Fibroblast of skin of left quadriceps (primary cell): ENCODE measurements around the gene PTPRN.
"Not testable (repeated sequence)": the region's sequence is repeated elsewhere in the genome, so short reads cannot be mapped to it uniquely, and the experiment has no call there.

Experiments used
- DNase-seq, 2 experiments: peaks; one replicate each; pipeline ENCODE4 v3.0.0-alpha.2; 2013; ENCODE audit warnings: low read depth in 2 of 2

The PTPRN gene

DNA sequence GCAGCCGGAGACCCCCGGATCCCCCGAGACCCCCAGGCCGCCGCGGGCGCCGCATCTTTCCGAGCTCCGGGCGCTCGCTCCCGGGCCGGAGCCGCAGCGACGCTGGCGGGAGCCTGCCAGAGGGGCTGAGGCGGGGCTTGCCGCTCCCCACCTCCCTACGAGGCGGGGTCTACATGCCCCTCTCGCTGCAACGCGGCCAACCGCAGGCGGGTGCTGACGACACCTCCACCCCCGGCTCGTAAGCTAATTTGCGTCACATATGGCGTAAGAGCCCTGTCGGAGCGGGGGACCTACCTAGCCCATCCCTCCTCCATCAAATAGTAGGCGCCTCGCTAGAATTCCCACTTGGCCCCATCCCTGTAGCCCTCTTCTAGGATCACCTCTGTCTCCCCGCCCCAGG is at the start of gene PTPRN:
TSS of gene PTPRN (minus strand) at position 124 of the 400 bp plus-strand sequence. CDS start at position 55, 69 bp downstream.
- DNase-seq: peak; percentile 59 to 65

DNA sequence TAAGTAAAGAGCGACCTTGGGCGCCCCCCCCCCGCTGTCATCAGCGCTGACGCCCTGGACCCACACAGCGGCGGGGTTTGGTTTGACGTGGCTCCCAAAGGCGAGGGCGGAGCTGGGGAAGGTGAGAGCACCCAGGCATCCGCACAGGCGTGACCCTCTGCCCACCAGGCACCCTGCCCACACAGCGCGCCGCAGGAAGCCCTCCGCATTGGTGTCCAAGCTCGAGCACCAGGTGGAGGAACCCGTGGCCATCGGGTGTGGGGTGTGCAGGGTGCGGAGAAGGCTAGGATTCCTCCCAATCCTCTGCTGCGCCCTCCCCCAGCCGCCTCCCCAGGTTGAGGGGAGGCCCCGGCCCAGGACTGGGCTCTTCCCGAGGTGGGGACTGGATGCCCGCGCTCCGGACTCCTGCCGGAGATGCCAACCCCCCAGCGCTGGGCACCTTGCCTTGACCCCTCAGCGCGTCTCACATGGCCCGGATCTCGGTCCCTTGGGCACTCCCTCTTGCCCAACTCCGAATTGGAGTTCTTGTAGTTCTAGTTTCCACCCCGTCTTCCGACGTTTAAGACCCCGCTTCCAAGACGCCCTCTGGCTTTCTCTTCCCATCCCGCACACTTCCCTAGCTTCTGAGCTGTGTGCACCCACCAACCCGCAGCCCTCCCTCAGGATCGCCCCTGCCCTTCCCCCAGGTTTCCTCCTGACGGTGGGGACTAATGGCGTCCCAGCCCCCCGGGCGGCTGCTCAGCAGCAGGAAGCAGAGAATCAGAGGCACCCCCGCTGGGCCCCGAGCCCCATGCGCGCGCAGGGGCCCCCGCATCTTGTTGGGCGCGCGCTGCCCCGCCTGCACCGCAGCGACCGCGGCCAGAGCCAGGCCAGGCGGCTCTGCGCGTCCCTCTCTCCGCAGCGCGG is 49.2 kb upstream of the PTPRN start:
- no peak for DNase-seq

DNA sequence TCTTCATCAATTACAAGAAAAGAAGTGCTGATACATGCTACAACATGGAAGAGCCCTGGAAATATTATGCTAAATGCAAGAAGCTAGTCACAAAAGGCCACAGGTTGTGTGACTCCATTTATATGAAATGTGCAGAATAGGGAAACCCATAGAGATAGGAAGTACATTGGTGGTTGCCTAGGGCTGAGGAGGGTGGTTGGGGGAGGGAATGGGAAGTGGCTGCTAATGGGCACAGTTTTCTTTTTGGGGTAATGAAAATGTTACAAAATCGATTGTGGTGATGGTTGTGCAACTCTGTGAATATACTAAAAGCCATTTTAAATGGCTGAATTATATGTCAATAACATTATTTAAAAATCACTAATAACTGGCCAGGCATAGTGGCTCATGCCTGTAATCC is 47.6 kb upstream of the PTPRN start:
- no peak for DNase-seq

DNA sequence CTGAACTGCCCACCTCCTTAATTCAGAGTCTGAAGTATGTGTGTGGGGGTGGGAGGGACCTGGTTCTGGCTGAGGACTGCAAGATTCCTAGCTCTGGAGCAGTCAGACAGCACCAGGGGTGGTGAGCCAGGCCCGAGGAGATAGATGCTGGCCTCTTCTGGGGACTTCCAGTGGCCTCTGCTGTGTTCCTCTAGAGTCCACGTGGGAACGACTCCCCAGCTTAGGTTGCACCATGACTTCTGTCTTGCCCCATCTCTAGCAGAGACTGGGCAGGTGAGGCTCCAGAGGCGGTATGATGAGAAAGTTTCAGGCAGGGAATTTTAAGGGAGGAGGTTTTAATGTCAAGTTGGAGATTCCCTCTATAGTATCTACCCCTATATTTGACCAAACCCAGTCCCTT is 45.4 kb upstream of the PTPRN start:
- DNase-seq: no peak

DNA sequence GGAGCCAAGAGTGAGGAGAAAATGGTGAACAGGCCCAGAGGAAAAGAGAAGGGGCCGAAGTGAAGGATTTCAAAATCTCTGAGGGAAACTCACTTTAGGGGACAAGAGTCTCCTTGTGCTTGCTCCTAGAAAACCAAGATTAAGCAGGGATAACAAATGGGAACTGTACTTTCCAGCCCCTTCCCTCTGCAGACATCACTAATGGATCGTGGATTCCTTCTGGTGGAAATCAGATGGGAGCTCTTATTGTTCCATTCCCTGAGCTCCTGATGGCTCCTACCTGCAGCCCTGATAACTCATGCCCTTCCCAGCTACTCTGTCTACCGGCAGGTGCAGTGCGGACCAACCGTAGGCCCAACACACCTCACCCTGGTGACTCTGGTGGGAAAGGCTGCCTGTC is 43.9 kb upstream of the PTPRN start:
- no peak for DNase-seq

DNA sequence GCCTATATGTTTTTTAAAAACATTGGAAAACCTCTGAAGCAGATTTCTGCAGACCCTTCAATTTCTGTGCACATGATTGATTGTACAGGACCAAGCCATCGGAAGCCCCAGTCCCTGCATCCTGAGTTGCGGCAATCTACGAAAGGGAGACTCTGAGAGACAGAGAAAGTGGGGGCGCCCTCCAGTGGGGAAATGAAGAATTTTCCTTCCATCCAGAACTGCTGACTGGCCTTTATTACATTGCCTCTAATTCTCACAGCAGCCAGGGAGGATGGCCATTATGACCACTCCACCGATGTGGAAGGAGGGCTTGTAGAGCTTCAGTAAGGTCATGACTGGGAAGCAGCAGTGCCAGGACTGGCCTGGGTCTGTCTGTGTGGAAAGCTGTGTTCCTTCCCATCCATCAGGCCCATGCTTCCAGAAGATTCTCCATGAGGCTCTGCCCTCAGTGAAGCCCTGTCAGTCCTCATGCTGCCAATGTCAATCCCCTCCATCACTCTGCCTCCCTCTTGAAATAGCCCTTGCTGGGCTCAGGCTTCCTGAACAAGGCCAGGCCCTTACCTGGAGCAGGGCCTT is 43.3 kb upstream of the PTPRN start:
- DNase-seq: peak; percentile 51 to 52

DNA sequence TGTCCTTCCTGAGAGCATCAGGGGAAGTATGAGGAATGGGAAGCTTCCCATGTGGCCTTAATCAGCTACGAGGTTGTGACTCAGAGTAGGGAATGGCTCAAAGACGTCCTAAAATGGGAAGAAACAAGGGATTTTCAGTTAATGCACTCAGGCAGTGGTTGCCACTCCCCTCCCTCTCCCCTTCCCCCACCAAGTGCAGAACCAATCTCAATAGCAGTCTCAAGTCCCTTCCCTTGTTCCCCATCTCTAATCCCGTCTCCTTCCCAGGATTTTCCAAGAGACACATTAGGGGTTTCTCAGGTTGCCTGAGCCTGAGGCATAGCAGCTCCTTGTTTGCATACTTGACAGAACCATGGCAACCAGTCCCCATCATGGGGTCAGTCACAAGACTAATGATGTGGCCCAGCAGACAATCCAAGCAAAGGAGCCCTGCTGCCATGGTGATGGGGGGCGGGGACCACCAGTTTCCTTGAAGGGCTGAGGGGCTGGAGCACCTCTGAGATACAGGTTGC is 41.6 kb upstream of the PTPRN start:
- DNase-seq: peak; percentile 90

DNA sequence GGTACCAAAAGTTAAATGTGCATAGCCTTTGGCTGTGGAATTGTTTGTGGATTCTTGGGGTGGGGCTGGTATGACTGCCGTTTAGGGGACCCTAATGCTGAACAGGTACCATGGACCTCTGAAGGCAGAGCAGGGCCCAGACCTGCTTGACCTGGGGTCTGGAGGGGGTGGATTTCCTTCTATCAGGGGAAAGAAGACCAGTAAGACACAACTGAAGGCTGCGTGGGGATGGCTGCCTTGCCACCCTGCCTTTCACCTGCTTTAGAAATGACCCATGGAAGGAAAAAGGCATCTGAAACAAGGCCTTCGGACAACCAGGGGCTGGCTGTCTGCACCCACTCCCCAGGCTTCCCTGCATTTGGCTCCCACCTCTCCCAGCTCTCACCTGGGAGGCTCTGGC is 41.0 kb upstream of the PTPRN start:
- no peak for DNase-seq

DNA sequence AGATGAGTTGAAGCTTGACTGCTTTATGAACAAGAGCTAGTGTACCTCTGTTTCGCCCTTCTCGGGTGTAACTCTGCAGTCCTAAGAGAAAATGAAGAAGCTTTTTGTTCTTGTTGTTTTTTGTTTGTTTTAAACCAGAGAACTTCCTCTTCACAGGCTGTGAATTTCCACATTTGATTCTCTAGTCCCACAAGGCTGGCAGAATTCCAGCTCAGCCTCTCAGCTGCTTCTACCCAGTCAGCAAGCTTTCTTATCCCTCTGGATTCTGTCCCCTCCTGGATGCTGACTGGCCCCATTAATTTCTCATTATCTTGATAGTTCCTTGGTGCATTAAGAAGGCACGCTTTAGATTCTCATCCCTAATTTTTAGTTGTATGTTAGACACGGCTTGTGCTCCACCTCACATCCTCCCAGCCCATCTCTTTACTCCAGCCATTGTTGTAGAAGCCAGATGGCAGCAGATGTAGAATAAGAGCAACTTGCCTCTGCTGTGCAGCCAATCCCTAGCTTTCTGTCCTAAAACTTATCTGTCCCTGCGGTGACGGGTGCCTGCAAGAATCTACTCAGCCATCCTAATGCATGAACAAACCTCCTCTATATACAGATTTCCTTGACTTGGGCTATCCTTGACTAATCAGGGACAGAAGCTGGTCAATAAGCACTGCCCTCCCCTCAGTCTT is 35.7 kb upstream of the PTPRN start:
- no peak for DNase-seq

DNA sequence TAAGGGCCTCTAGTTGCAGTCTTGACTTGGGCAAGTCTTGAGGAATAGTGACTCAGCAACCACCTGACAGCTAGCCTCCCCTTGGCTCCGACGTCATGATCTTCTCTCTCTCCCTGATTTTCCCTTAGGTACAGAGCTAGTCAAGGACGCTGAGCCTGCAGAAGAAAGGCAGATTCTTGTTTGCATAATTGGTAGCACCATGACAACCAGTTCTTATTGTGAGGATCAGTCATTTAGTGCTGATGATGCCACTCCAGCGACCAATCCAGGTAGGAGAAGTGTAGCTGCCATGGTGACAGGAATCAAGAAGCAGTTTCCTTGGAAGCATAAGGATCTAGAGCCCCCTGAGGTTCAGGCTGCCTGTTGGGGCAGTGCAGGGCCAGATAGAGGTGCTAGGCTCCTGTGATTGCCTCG is 26.2 kb upstream of the PTPRN start:
- DNase-seq: no peak

DNA sequence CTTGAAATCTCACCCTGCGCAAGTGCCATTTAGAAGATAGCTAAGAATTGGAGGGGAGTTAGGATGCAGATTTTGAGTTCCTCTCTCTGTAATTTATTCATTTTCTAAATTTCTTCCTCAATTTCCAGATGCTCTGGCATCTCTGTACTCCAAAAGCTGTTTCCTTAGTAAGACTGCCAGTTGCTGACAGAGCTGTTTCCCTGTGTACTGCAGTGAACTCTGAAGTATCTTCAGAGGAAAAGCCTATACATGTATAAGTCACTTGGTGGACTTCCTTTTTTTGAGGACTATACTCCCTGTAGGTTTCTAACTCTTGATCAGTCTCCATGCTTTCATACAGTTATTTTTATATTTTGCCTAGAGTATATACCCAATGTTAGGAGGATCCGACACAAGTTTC is 24.9 kb upstream of the PTPRN start:
- no peak for DNase-seq

DNA sequence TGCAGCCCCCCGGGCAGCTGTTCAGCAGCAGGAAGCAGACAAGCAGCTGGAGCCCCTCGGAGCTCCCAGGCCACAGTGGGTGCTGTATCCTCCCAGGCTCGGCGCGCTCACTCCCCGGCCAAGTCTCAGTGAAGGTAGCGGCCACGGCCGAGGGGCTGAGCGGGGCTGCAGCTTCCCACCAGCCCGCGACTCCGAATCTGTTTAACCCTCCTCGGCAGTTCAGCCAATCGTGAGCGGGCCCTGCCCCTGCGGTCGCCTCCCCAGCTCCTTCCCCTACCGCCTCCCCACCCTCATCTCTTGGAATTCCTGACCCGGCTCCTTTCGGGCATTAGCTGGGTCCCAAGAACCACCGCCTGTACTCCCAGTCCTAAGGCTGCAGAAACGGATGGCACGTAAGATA is 23.3 kb upstream of the PTPRN start, which contains the start of gene RESP18:
TSS of gene RESP18 (minus strand) at position 203 of the 400 bp plus-strand sequence.
- DNase-seq: no peak

DNA sequence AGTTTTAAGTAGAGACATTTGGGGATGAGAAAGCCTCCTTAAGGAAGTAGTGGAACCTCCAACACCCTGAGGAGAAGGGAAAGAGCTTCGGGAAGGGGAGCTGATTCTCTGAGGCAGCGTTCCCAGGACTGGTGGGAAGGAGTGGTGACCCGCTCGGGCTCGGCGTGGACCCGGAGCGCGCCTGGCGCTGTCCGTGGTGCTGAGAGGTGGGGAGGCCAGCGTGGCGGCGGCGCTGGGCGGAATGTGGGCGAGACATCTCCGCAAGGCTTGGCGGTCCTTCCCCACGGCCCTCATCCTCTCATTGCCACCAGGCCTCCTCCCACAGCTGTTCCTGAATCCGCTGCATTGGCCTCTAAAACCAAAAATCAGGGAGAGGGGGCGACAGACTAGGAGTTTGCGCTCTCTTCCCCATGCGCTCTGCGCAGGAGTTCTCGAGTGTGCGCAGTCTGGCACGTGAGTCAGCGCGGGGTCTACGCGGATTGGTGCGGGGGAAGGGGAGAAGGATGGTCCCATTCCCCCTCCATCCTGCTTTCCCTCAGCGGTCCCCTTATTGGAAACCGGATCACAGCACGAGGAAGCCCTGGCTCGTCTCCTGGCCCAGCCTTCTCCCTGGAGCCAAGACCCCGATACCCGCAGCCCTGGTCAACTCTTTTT is 22.5 kb upstream of the PTPRN start:
- peak in 1 of 2 experiments; percentile 11 for DNase-seq

DNA sequence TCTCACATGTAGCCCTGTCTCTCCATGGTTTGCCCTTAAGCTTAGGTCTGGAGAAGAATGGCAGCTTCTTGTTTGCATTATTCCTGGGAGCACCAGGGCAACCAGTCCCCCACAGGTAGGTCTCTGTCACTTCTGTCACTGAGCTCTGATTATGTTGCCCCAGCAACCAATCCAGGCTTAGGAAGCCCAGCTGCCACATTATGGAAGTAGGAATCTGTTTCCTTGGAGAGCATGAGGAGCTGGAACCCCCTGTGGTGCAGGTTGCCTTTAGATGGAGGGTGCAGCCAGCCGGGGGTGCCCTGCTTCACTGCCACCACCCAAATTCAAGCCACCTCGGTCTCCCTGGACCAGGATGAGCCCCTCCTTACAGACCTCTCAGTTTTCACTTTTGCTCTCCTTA is 18.5 kb upstream of the PTPRN start:
- DNase-seq: no peak

DNA sequence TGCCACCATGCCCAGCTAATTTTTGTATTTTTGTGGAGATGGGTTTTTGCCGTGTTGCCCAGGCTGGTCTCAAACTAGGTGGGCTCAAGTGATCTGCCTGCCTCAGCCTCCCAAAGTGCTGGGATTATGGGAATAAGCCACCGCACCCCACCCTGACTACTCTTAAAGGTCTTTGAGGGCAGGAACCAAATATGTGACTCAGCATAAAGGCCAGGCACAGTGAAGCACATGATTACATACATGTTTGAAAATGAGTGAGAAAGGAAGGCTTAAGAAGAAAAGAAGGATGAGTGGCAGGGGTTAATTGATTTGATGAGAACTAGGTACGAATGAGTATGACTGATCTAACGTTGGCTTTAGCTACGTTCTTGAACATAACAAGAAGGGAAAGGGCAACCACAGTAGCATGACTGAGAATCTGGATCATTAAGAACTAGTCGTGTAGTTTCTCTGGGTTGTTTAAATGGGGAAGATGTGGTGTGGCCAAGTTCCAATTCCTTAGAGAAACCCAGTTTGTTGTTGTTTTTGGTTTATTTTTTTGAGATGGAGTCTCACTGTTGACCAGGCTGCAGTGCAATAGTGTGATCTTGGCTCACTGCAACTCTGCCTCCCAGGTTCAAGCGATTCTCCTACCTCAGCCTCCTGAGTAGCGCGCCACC is 16.6 kb upstream of the PTPRN start:
- no peak for DNase-seq

DNA sequence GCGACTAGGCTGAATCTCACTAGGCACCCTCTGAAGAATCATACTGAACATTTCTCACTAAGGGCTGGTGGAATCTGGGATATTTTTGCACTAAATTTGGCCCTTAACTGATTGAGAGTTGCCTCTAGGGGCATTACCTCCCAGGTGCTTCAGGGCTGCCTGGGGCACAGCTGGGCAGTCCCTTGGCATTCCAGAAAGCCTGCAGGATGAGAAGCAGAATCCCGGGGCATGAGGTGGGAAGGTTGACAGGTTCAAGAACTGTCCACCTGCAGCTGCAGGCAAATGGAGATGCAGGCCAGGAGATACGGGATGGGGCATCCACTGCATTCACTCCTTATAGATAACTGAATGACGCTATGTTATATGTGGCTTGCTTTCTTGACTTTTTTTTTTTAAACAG is 15.9 kb upstream of the PTPRN start:
- DNase-seq: no peak

DNA sequence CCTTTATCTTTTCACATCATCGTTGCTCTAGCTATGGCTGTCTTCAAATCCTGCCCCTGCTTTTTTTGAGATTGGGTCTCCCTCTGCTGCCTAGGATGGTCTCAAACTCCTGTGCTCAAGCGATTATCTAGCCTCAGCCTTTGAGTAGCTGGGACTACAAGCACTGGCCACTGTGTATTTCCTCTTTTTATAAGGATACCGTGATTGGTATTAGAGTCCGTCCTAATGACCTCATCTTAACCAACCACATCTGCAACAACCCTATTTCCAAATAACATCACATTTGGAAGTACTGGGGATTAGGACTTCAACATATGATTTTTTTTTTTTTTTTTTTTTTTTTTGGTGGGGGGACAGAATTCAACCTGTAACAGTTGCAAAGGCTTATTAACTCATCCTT is 14.2 kb upstream of the PTPRN start:
- no peak for DNase-seq

DNA sequence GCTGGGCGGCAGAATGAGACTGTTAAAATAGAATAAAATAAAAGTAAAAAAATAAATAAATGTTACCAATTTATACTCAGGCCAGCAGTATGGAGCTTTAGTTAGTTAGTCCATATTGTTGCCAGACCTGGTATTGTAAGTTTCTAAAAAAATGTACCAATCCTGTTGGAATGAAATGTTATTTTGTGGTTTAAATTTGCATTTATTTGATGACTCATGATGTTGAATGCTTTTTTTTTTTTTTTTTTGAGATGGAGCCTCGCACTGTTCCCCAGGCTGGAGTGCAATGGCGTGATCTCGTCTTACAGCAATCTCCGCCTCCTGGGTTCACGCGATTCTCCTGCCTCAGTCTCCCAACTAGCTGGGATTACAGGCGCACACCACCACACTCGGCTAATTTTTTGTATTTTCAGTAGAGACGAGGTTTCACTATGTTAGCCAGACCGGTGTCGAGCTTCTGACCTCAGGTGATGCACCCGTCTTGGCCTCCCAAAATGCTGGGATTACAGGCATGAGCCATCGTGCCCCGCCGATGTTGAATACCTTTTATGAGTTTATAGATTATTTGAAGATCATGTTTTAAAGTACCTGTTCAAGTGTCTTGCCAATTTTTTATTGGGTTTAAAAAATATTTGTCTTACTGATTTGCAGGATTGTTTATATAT is 5.7 kb upstream of the PTPRN start:
- peak; percentile 14 to 17 for DNase-seq

DNA sequence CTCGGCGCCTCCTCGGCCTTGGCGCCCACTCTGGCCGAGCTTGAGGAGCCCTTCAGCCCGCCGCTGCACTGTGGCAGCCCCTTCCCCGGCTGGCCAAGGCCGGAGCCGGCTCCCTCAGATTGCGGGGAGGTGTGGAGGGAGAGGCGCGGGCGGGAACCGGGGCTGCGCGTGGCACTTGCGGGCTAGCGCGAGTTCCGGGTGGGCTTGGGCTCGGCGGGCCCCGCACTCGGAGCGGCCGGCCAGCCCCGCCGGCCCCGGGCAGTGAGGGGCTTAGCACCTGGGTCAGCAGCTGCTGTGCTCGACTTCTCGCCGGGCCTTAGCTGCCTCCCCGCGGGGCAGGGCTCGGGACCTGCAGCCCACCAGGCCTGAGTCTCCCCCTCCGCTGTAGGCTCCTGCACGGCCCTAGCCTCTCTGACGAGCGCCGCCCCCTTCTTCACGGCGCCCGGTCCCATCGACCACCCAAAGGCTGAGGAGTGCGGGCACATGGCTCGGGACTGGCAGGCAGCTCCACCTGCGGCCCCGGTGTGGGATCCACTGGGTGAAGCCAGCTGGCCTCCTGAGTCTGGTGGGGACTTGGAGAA is 3.6 kb upstream of the PTPRN start:
- not testable (repeated sequence) for DNase-seq
